SKM-1 (cell line): ENCODE measurements around the gene PJA2.

ENCODE experiments used
- DNase-seq: peaks from one replicate; lab custom pipeline; 2025; ENCODE audit not compliant: unreplicated experiment; lab: John Stamatoyannopoulos, UW

PJA2 gene

DNA sequence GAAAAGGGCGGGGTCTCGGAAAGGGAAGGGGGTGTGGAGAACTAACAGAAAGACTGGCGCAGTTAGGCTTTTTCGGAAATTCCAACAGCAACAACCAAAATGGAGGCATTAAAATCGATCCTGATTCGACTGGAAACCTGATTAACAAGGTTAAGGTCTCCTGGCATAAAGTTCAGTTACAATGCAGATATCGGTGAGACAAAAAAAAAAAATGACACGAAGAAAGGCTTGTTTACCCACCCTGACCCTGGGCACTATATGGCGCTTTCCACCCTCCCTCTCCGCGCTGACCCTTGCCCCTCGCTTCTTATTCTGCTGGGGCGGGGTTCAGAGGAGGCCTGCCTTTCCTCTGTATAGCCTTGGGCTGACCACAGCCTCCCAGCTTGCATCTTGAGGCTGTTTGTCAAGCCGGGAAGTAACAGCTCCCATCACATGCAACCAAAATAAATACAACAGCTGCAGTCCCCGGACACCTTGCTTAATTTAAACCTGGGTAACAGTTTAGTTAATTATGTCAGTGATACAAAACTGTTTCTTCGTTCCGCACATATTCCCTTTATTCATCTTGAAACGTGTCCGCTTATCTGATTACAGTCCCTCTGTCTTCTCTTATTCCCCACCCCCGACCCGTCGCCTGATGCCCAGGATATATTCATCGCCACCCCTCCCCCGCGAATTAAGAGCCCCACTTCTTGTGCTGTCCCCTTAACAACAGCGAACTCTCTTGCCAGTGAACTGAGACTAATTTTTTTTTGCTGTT, 795 bp upstream of the PJA2 start:
- peak; percentile 63 for DNase-seq

DNA sequence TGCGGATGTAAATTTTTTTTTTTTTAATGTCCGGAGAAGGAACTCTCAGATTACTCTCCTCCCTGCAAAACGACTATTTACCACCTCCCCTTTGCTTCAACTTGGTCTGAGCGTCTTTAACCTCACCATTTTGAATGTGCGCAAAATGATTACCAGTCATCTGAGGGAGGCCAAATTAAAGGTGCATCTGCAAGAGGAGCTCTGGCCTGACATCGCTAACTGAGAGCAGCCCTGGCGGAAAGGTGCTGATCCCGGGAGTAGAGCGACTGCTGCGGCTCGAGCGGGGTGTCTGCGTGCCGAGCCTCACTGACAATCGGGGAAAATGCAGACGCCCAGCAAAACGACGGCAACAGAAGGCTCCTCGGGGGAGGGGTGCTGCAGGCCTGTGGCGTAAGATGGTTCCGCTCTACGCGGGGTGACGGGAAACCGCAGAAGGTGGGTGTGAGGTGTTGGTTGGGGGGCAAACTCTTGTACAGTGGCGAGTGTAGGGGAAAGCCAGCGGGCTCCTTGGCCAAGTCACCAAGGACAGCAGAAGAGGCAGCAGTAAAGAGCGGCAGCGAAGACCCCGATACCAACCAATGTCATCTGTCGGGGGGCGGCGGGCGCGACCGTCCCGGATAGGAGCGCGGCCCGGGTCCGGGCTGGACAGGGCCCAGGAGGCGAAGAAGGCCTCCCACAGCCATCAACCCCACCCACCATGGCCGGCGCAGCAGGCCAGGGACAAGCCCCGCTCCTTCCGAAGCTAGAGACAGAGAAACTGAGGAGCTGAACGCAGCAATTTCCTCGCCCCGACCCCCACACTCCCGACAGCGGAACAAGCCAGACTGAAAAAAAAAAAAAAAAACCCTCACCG, 557 bp downstream of the PJA2 start:
- DNase-seq, result peak; percentile 65

DNA sequence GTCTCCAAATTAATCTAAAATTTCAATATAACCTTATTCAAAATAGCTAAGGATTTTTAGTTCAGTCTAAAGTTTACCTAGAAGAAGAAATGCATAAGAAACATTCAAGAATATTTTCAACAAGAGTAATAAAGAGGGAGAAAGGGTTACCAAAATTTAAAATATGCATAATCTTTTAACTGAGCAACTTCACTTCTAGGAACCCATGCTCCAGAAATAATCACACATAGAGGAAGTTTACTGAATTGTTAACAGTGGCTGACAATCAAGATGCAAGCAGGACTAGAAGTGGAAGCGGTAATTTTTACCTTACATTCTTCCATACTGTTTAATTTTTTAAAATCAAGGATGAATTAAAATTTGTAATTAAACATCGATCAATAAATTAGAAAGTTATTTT, 1.9 kb downstream of the PJA2 start:
- no peak for DNase-seq

DNA sequence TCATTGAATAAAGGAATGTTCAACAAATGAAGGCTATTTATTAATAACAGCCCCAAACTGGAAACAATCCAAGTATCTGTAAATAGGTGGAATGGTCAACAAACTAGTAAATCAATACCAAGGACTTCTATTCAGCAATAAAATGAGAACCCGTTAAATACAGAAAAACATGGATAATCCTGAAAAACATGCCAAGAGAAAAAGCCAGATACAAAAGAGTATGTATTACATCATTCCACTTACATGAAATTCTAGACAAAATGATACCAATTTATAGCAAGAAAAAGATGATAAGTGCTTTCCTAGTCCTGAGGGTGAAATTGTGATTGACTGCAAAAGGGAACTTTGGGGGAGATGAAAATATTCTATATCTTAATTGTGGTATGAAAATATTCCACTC, 3.1 kb downstream of the PJA2 start:
- no peak for DNase-seq

DNA sequence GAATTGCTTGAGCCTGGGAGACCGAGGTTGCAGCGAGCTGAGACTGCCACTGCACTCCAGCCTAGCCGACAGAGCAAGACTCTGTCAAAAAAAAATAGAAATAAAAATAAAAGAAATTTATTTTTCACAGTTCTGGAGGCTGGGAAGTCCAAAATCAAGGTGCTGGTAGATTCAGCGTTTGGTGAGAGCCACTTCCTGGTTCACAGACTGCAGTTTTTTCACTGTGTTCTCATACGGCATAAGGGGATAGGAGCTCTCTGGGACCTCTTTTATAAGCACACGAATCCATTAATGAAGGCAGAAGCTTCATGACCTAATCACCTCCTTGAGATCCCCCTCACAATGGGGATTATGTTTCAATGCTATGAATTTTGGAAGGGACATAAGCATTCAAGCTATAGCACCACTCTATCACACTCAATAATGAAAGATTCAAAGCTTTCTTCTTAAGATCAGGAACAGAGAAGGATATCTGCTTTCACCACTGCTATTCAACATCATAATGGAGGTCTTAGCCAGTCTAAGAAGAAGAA, 5.3 kb downstream of the PJA2 start:
- DNase-seq, result no peak

DNA sequence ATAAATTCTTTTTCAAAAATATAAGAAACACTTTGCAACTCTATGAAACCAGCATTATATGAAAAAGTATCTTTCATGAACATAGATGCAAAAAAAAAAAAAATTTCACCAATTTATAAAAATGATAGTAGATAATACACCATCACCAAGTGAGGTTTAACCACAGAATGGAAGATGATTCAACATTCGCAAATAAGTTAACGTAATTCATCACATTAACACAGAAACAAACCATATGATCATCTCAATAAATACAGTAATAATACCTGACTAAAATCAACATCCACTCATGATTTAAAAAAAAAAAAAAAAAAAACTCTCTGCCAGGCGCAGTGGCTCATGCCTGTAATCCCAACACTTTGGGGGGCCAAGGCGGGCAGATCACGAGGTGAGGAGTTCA, 6.3 kb downstream of the PJA2 start:
- no peak for DNase-seq

DNA sequence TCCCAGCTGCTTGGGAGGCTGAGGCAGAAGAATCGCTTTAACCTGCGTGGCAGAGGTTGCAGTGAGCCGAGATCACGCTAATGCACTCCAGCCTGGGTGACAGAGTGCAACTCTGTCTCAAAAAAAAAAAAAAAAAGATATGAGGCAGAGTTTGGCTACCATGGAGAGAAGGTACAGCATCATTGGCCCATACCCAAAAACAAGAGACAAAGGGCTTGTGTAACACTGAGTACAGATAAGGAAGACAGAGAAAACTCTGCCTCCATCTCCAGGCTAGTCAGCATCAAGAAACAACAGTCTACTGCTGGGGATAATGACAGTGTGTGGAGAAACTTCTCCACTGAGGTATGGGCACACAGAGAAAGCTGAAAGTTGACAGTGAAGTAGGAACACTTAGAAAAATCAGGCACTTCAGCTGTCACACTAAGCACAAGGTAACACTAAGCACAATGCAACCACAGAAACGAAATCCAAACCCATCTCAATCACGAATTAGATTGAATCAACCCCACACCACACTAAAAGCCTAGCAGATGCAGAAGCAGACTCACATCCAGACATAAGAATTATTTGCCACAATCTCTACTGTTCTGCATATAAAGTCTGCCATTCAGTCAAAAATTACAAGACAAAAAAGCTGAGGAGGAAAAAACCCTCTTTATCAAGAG, 10.5 kb downstream of the PJA2 start:
- DNase-seq, result no peak

DNA sequence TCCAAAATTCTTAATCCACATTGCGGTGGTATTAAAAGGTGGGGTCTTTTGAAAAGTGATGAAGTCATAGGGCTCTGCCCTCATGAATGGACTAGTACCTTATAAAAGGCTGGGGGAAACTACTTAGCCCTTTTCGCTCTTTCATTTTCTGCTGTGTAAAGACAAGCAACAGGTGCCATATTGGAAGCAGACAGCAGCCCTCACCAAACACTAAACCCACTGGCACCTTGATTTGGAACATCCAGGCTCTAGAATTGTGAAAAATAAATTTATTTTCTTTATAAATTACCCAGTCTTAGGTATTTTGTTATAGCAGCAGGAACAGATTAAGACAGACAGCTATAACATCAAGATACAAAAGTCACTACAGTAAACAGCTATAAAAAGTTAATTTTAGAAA, 12.8 kb downstream of the PJA2 start:
- DNase-seq, result no peak

DNA sequence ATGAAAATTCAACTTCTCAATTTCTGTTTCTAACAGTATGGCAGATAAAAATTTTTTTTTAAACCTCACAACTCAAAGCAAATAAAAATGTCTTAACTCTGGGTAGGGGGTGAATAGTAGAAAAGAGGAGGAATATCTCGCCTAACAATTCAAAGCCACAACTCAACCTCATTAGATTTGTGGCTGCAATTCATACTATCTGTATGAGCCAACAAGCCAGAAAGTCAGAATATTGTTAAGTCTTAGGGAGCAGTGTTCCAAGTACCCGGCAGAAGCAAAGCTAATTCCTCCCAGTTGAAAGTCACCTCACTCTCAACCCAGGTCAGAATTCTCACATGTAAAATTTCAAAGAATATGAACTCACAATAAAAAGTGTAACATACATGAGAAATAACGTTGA, 15.0 kb downstream of the PJA2 start:
- DNase-seq, result no peak

DNA sequence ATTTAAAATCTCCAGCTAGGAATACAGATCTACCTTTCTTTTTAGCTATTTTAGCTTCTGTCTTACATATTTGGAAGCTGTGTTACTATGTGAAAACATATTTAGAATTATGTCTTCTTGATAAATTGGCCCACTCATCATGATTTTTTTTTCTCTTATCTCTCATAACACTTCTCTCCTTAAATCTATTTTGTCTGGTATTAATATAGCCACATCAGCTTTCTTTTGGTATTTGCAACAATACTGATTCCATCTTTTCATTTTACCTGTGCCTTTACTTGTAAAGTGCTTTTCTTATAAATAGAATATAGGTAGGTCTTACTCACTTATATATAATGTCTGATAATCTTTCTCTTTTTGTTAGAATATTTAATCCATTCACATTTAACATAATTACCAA, 19.6 kb downstream of the PJA2 start:
- no peak for DNase-seq

DNA sequence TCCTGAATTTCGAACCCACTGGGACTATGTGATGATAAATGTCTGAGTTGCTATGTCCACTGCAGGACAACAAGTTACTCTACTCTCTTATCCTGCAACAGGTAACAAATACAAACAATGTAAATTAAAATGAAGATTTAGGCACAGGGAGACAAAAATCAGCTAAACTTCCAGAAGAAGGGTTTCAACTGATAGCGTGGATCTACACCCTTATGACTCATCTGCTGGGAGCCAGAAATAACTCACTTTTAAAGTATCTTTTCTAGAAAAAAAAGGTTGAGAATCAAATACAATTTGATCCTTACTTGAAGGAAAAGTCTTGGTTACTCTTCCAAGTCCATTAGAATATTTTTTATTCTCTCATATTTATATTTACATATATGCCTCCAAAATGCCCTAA, 21.4 kb downstream of the PJA2 start:
- no peak for DNase-seq

DNA sequence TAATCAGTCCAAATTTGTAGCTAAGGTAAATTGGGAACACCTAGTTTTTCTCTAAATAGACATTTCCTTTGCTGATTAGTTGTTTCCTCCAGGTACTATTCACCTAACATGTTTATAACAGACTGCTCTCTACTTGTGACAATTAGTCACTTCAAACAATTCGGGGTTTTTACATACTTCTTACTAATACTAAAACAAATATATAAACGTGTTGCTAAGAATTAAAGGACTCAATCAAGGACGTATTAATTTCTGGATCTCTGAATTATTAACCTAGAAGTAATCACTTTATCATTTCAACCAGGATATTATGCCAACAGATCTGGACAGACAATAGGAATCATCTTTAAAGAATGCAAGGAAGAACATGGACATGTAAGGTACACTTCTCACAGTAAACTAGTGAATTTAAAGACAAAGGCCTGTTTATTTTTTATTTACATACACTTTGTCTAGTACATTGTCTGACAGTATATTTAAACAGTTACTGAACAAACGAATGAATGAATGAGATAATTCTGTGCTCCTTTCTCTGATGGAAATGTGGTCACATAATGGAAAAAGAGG, 22.3 kb downstream of the PJA2 start:
- DNase-seq, result no peak

DNA sequence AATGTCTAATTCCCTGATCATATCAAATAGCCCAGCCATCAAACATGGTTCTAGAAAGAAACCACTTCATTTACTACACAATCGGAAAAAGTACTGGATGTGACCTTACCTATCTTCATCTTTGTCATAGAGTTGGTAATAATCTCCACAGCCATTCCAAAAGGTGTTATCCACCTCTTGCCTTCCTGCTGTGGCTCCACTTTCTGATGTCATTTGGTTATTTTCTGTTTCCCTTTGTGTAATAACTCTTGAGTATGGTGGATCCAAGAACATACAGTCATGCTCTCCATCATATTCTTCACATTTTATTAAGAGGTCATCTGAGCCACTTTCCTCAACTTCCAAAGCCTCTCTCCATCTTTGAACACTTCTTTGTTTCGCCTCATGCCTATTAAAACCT, 31.7 kb downstream of the PJA2 start:
- DNase-seq, result no peak

DNA sequence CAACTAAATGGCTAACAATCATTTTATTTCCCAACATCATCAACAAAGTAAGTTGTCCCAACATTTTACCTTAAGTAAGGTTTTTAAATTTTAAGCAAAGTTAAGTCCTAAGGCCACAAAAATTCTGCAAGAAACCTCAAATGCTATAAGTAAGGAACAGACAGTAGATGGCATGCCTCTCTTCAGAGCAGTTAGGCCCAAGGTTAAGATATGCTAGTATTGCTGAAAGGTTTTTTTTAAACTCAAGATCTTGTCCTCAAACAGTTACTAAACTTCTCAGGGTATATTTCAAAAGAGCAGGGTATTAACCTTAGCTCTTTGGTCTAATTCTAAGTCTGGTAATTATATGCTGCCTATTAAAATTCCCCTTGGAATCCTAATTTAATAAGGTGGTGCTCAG, 35.1 kb downstream of the PJA2 start:
- DNase-seq, result no peak

DNA sequence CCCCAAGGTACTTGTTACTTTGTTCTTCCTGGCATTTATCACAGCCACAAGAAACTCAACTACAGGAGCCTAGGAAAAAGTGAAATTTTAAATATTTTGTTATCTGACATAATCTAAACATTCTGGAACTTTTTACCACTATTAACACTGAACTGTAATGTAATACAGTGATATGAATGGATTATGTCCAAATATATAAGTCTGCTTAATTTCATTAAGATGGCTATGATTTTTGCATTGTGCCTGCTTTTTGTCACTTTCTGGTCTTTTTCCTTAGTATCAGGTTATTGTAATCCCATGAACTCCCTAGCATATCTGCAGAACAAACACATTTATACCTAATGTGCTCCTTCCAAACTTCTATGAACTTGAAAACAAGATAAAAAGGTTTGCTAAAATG, 35.8 kb downstream of the PJA2 start:
- DNase-seq, result no peak

DNA sequence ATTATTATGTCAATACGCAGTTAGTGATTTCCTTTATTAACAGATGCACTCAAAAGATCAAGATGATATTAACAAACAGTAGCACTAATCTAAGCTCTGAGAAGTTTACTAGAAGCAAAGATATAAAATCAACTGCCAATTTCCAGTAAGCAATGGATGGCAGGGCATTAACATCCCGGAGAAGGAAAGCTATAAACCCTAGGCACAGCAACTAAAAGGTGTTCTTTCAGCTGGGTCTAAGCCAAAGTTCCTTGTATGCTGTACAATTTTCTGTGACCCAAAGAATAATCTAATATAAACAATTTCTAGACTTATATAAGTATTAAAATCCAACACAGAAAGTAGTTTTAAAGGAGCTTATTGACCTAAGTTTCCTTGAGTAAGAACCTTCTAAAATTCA, 39.4 kb downstream of the PJA2 start:
- no peak for DNase-seq

DNA sequence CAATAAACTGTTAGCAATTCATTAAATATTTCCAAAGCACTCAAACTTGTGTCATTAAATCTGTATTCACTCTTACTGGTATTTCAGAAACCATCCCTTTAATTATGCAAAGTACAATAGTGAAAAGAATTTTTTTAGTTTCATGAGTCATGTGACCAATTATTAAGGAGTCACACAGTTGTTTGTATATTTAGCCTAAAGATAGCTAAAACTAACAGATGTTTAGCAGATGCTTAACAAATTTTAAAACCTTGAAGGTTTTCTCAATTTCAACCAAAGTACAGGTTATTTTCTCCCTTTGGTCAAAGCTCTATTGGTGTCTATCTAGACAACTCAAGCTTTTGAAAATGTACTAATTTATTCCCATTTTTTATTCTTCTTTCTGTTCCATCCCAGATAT, 44.1 kb downstream of the PJA2 start:
- no peak for DNase-seq

DNA sequence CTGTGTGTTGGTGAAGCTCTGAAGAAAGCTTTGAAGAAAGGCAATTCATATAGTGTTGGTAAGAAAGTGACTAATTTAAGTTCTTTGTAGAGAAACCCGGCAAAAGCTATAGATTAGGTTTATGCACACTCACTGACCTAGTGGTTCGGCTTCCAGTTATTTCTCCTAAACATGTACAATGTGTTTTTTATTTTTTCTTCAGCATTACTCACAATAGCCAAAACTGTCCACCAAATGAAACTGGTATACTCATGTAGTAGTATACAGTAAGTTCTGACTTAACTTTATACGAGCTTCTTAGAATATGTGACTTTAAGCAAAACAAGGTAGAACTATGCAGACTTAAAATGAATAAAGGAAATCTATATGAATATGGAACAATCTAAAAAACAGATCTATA, 44.8 kb downstream of the PJA2 start:
- no peak for DNase-seq

DNA sequence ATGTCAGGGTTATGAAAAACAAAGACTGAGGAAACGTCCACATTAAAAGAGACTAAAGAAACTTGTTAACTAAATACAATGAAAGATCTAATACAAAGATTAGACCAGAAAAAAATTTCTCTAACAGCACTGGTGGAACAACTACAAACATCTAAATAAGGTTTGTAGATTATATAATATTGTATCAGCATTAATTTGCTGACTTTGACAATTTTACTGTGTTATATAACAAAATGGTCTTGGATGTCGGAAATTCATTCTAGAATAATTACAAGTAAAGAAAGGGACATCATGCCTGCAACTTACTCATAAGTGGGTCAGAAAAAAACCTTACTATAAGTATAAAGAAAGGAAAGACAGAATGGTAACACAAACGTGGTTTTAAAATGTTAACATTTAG, 50.1 kb downstream of the PJA2 start:
- DNase-seq, result no peak

DNA sequence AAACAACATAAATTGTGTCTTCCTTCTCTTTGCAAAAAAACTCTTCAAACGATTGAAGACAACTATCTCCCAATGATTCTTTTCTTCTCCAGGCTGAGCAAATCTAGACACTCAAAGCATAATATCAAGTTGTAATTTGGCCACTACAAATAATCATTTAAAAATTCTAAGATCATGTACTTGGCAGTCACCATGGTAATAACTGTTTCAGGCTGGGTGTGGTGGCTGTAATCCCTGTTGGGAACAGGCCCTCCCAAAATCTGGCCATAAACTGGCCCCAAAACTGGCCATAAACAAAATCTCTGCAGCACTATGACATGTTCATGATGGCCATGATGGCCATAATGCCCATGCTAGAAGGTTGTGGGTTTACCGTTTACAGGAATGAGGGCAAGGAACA, 52.0 kb downstream of the PJA2 start:
- no peak for DNase-seq

DNA sequence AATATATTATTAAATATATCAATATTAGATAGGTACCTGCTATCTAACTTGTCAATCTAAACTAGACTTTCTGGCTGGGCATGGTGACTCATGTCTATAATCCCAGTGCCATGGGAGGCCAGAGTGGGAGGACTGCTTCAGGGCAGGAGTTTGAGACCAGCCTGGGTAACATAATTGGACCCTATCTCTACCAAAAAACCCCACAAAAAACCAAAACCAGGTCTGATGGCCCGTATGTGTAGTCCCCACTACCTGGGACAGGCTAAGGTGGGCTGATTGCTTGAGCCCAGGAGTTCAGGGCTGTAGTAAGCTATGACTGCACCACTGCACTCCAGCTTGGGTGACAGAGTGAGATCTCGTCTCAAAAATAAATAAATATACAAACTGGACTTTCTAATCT, 55.0 kb downstream of the PJA2 start:
- DNase-seq, result no peak
